ENCODE measurements around the gene MORN3.
"Not testable (repeated sequence)": the region's sequence is repeated elsewhere in the genome, so short reads cannot be mapped to it uniquely, and the experiment has no call there.

DNA sequence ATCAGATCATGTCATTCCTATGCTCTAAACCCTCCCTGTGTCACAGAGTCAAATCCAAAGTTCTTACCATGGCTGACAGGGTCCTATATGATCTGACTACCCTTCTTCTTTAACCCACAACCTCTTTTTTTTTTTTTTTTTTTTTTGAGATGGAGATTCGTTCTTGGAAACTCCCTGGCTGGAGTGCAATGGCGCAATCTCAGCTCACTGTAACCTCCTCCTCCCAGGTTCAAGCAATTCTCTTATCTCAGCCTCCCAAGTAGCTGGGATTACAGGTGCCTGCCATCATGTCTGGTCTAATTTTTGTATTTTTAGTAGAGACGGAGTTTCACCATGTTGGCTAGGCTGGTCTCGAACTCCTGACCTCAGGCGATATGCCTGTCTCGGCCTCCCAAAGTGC, 2.6 kb downstream of the MORN3 start:
- TF ChIP-seq, protein P1, sequence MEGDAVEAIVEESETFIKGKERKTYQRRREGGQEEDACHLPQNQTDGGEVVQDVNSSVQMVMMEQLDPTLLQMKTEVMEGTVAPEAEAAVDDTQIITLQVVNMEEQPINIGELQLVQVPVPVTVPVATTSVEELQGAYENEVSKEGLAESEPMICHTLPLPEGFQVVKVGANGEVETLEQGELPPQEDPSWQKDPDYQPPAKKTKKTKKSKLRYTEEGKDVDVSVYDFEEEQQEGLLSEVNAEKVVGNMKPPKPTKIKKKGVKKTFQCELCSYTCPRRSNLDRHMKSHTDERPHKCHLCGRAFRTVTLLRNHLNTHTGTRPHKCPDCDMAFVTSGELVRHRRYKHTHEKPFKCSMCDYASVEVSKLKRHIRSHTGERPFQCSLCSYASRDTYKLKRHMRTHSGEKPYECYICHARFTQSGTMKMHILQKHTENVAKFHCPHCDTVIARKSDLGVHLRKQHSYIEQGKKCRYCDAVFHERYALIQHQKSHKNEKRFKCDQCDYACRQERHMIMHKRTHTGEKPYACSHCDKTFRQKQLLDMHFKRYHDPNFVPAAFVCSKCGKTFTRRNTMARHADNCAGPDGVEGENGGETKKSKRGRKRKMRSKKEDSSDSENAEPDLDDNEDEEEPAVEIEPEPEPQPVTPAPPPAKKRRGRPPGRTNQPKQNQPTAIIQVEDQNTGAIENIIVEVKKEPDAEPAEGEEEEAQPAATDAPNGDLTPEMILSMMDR (conservative IDR thresholded peaks at IDR 0.05), result not testable (repeated sequence)
- not testable (repeated sequence) for TF ChIP-seq ZFX (IDR thresholded peaks at IDR 0.05)

Measured in C4-2B (cell line).